ENCODE results near the gene PHC3.

- no peak for TF ChIP-seq TCF12 (IDR thresholded peaks at IDR 0.05; ENCODE audit: low read depth)
- TF ChIP-seq, protein P1, sequence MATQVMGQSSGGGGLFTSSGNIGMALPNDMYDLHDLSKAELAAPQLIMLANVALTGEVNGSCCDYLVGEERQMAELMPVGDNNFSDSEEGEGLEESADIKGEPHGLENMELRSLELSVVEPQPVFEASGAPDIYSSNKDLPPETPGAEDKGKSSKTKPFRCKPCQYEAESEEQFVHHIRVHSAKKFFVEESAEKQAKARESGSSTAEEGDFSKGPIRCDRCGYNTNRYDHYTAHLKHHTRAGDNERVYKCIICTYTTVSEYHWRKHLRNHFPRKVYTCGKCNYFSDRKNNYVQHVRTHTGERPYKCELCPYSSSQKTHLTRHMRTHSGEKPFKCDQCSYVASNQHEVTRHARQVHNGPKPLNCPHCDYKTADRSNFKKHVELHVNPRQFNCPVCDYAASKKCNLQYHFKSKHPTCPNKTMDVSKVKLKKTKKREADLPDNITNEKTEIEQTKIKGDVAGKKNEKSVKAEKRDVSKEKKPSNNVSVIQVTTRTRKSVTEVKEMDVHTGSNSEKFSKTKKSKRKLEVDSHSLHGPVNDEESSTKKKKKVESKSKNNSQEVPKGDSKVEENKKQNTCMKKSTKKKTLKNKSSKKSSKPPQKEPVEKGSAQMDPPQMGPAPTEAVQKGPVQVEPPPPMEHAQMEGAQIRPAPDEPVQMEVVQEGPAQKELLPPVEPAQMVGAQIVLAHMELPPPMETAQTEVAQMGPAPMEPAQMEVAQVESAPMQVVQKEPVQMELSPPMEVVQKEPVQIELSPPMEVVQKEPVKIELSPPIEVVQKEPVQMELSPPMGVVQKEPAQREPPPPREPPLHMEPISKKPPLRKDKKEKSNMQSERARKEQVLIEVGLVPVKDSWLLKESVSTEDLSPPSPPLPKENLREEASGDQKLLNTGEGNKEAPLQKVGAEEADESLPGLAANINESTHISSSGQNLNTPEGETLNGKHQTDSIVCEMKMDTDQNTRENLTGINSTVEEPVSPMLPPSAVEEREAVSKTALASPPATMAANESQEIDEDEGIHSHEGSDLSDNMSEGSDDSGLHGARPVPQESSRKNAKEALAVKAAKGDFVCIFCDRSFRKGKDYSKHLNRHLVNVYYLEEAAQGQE (IDR thresholded peaks at IDR 0.05; ENCODE audit: low read depth), result no peak
- no peak for TF ChIP-seq CREB1 (IDR thresholded peaks at IDR 0.05; ENCODE audit: low read depth)
- no peak for TF ChIP-seq EP300 (IDR thresholded peaks at IDR 0.05; ENCODE audit: borderline replicate concordance)
- TF ChIP-seq FOXM1 (IDR thresholded peaks at IDR 0.05; ENCODE audit: borderline replicate concordance, low read depth), result no peak
- TF ChIP-seq TEAD4 (IDR thresholded peaks at IDR 0.05), result no peak
- TF ChIP-seq NFIC (IDR thresholded peaks at IDR 0.05), result no peak
- TF ChIP-seq RAD21 (IDR thresholded peaks at IDR 0.05; ENCODE audit: low read depth), result no peak
- TF ChIP-seq MAX (IDR thresholded peaks at IDR 0.05), result no peak
Measured at GRCh38 chr3:170044271-170044670, 137.3 kb downstream of the PHC3 start.

Data from Ishikawa (cell line).